Measurements from ENCODE around the gene HEYL.

HEYL gene

GRCh38 chr1:39576016-39576657, 63.3 kb downstream of the HEYL start:
- peak overlapping the region; percentile 38 for H4K91ac ChIP-seq (ENCODE audit: low read depth, low read length)
- H3K27ac ChIP-seq (ENCODE audit: low read depth, low read length), result peak overlapping the region; percentile 55
- peak; percentile 11 to 53 for DNase-seq
- WGBS (ENCODE audit: extremely low coverage, insufficient coverage, insufficient read length), result no CpG with 5 or more reads among the region's 87 CpGs
- H2BK120ac ChIP-seq (ENCODE audit: insufficient read depth, low read length, poor library complexity), result peak overlapping the region; percentile 52
- peak overlapping the region; percentile 81 for H2BK5ac ChIP-seq (ENCODE audit: low read depth, low read length, poor library complexity)
- H3K4me2 ChIP-seq (ENCODE audit: low read length), result peak overlapping the region; percentile 81
- no peak overlapping the region for H2BK12ac ChIP-seq (ENCODE audit: low read length)
- H3K27me3 ChIP-seq (ENCODE audit: insufficient read depth, low read length), result no peaks in the 10 kb centered on the region
- H3K79me2 ChIP-seq (ENCODE audit: control insufficient read depth, insufficient read depth, low read length, poor library complexity), result peaks cover 29% of the 10 kb centered on the region
- H3K36me3 ChIP-seq (ENCODE audit: control insufficient read depth in 1 of 2, insufficient read depth in 2 of 2, low read length in 2 of 2), result peaks cover 9 to 24% of the 10 kb centered on the region in 2 experiments
- H2AFZ ChIP-seq (ENCODE audit: insufficient read depth, low read length, poor library complexity), result peak overlapping the region; percentile 77
- peak overlapping the region; percentile 68 for H4K12ac ChIP-seq (ENCODE audit: low read depth, low read length)
- peaks cover 4 to 16% of the 10 kb centered on the region in 2 experiments for H3K4me1 ChIP-seq (ENCODE audit: control insufficient read depth in 1 of 2, insufficient read depth in 2 of 2, low read length in 2 of 2)
- H4K8ac ChIP-seq (ENCODE audit: low read depth, low read length), result peak overlapping the region; percentile 52
- peak overlapping the region; percentile 82 for H3K4me3 ChIP-seq (ENCODE audit: low read depth, low read length)
- H3K23ac ChIP-seq (ENCODE audit: low read length), result no peak overlapping the region
- peak overlapping the region; percentile 78 for H3K9ac ChIP-seq (ENCODE audit: low read length)
- no peaks in the 10 kb centered on the region for H3K9me3 ChIP-seq (ENCODE audit: insufficient read depth, low read depth, low read length)
- peaks cover 10% of the 10 kb centered on the region for H3K79me1 ChIP-seq (ENCODE audit: low read length)
- no peak overlapping the region for H2AK5ac ChIP-seq (ENCODE audit: low read length)
- peak overlapping the region; percentile 100 for H3K4ac ChIP-seq (ENCODE audit: low read depth, low read length)
- H3K18ac ChIP-seq (ENCODE audit: low read length), result peak overlapping the region; percentile 90
- H3K14ac ChIP-seq (ENCODE audit: low read length), result peak overlapping the region; percentile 89

- H3K4me3 ChIP-seq (ENCODE audit: low read depth, low read length), result peak overlapping the region; percentile 82
- peak overlapping the region; percentile 55 for H3K27ac ChIP-seq (ENCODE audit: low read depth, low read length)
- peak overlapping the region; percentile 89 for H3K14ac ChIP-seq (ENCODE audit: low read length)
- H2AFZ ChIP-seq (ENCODE audit: insufficient read depth, low read length, poor library complexity), result peak overlapping the region; percentile 77
- H3K4ac ChIP-seq (ENCODE audit: low read depth, low read length), result peak overlapping the region; percentile 100
- peaks cover 10% of the 10 kb centered on the region for H3K79me1 ChIP-seq (ENCODE audit: low read length)
- H3K9me3 ChIP-seq (ENCODE audit: insufficient read depth, low read depth, low read length), result no peaks in the 10 kb centered on the region
- peaks cover 29% of the 10 kb centered on the region for H3K79me2 ChIP-seq (ENCODE audit: control insufficient read depth, insufficient read depth, low read length, poor library complexity)
- peaks cover 4 to 16% of the 10 kb centered on the region in 2 experiments for H3K4me1 ChIP-seq (ENCODE audit: control insufficient read depth in 1 of 2, insufficient read depth in 2 of 2, low read length in 2 of 2)
- no peak overlapping the region for H2BK12ac ChIP-seq (ENCODE audit: low read length)
- no CpG with 5 or more reads among the region's 48 CpGs for WGBS (ENCODE audit: extremely low coverage, insufficient coverage, insufficient read length)
- peak overlapping the region; percentile 81 for H3K4me2 ChIP-seq (ENCODE audit: low read length)
- no peak overlapping the region for H2BK120ac ChIP-seq (ENCODE audit: insufficient read depth, low read length, poor library complexity)
- no peak overlapping the region for H2BK5ac ChIP-seq (ENCODE audit: low read depth, low read length, poor library complexity)
- peak overlapping the region; percentile 85 for H3K9ac ChIP-seq (ENCODE audit: low read length)
- H3K23ac ChIP-seq (ENCODE audit: low read length), result peak overlapping the region; percentile 28
- peak; percentile 82 to 83 for DNase-seq
- no peak overlapping the region for H3K18ac ChIP-seq (ENCODE audit: low read length)
- peak overlapping the region; percentile 27 for H4K12ac ChIP-seq (ENCODE audit: low read depth, low read length)
- no peak overlapping the region for H2AK5ac ChIP-seq (ENCODE audit: low read length)
- H4K91ac ChIP-seq (ENCODE audit: low read depth, low read length), result peak overlapping the region; percentile 34
- H3K36me3 ChIP-seq (ENCODE audit: control insufficient read depth in 1 of 2, insufficient read depth in 2 of 2, low read length in 2 of 2), result peaks cover 15 to 31% of the 10 kb centered on the region in 2 experiments
- H3K27me3 ChIP-seq (ENCODE audit: insufficient read depth, low read length), result no peaks in the 10 kb centered on the region
- peak overlapping the region; percentile 28 for H4K8ac ChIP-seq (ENCODE audit: low read depth, low read length)
Observed at GRCh38 chr1:39575191-39576015, 64.0 kb downstream of the HEYL start.

- Histone ChIP-seq H4K12ac (ENCODE audit: low read depth, low read length) (no peak overlapping the region), H3K4me2 (ENCODE audit: low read length) (peak overlapping the region; percentile 81), H3K79me2 (ENCODE audit: control insufficient read depth, insufficient read depth, low read length, poor library complexity) (peaks cover 29% of the 10 kb centered on the region), H3K4me1 (ENCODE audit: control insufficient read depth in 1 of 2, insufficient read depth in 2 of 2, low read length in 2 of 2) (peaks cover 4 to 16% of the 10 kb centered on the region in 2 experiments), H3K23ac (ENCODE audit: low read length) (no peak overlapping the region), H3K4me3 (ENCODE audit: low read depth, low read length) (peak overlapping the region; percentile 82), H3K18ac (ENCODE audit: low read length) (no peak overlapping the region), H2AFZ (ENCODE audit: insufficient read depth, low read length, poor library complexity) (no peak overlapping the region), H2BK120ac (ENCODE audit: insufficient read depth, low read length, poor library complexity) (no peak overlapping the region), H3K9ac (ENCODE audit: low read length) (no peak overlapping the region), H3K27ac (ENCODE audit: low read depth, low read length) (no peak overlapping the region), H4K91ac (ENCODE audit: low read depth, low read length) (no peak overlapping the region), H3K79me1 (ENCODE audit: low read length) (peaks cover 10% of the 10 kb centered on the region), H3K36me3 (ENCODE audit: control insufficient read depth in 1 of 2, insufficient read depth in 2 of 2, low read length in 2 of 2) (peaks cover 17 to 36% of the 10 kb centered on the region in 2 experiments), H3K27me3 (ENCODE audit: insufficient read depth, low read length) (no peaks in the 10 kb centered on the region), H3K9me3 (ENCODE audit: insufficient read depth, low read depth, low read length) (no peaks in the 10 kb centered on the region), H4K8ac (ENCODE audit: low read depth, low read length) (no peak overlapping the region), H2BK12ac (ENCODE audit: low read length) (no peak overlapping the region), H3K4ac (ENCODE audit: low read depth, low read length) (peak overlapping the region; percentile 99), H3K14ac (ENCODE audit: low read length) (no peak overlapping the region), H2BK5ac (ENCODE audit: low read depth, low read length, poor library complexity) (no peak overlapping the region), H2AK5ac (ENCODE audit: low read length) (no peak overlapping the region)
- DNase-seq, result peak in 1 of 2 donors; percentile 21
- WGBS (ENCODE audit: extremely low coverage, insufficient coverage, insufficient read length), result no CpG with 5 or more reads among the region's 5 CpGs
Observed at GRCh38 chr1:39574646-39575045, 64.8 kb downstream of the HEYL start.

All from trophoblast cell (in vitro differentiated cells and primary cell).